HFFc6 (cell line): ENCODE data around the gene RFK. TPM values are rescaled to one million over a fixed set of nuclear protein-coding genes. Genes with fewer than 3 reads are reported as not detected.

Experiments used
- DNase-seq: peaks from one replicate; pipeline ENCODE4 v3.0.0-alpha.2; 2018
- H3K27ac Mint-ChIP-seq: 2 replicates; pipeline ENCODE4 v1.8.0; 2020; ENCODE audit warnings: mild to moderate bottlenecking, mixed read lengths
- H3K27me3 Mint-ChIP-seq: 2 replicates; pipeline ENCODE4 v1.8.0; 2021; ENCODE audit warnings: mild to moderate bottlenecking, moderate library complexity, mixed read lengths; ENCODE audit not compliant: insufficient read depth
- H3K36me3 Mint-ChIP-seq: 2 replicates; pipeline ENCODE4 v1.8.0; 2021; ENCODE audit warnings: low read depth, mixed read lengths
- H3K4me1 Mint-ChIP-seq: 2 replicates; pipeline ENCODE4 v1.8.0; 2020; ENCODE audit warnings: low read depth, mixed read lengths
- H3K4me3 Mint-ChIP-seq: 2 replicates; pipeline ENCODE4 v1.8.0; 2020; ENCODE audit warnings: mild to moderate bottlenecking, moderate library complexity, mixed read lengths
- H3K9me3 Mint-ChIP-seq: 2 replicates; pipeline ENCODE4 v1.8.0; 2020; ENCODE audit warnings: mild to moderate bottlenecking, mixed read lengths
- CTCF ChIP-seq: fragments of 200-600 bp; sonication (generic); IDR thresholded peaks from 2 replicates; pipeline ENCODE4 v1.5.0; 2021; ENCODE audit warnings: antibody characterized with exemption, mild to moderate bottlenecking
- total RNA-seq, 6 experiments: library from RNA; stranded (reverse); fragmentation: NEBNext Ultra II Directional; extraction: Animal tissue kit (Norgen Biotek cat#: 25700); gene quantifications; 2 replicates in 1 of 6; 3 replicates in 5 of 6; pipeline ENCODE4 v1.2.3, GENCODE V29; 2021

The RFK gene
- total RNA-seq, 6 experiments from 2014 or later = 16.7 to 19.0 (median 18.1) TPM

GRCh38 chr9:76394960-76395252 lies 680 bp upstream of the RFK start:
- Mint-ChIP-seq H3K27me3 (no peaks in the 10 kb centered on the region; the same call in 1 of the 2 replicates), H3K36me3 (peaks cover 12% of the 10 kb centered on the region), H3K4me1 (peaks cover 17% of the 10 kb centered on the region), H3K4me3 (peak overlapping the region; percentile 92), H3K27ac (peak overlapping the region; percentile 95), H3K9me3 (no peaks in the 10 kb centered on the region)
- peak; percentile 39 for DNase-seq
- TF ChIP-seq CTCF = no peak

- Mint-ChIP-seq H3K27me3 (no peaks in the 10 kb centered on the region; the same call in 1 of the 2 replicates), H3K36me3 (peaks cover 12% of the 10 kb centered on the region), H3K9me3 (no peaks in the 10 kb centered on the region), H3K4me3 (no peak overlapping the region), H3K27ac (no peak overlapping the region), H3K4me1 (peaks cover 16% of the 10 kb centered on the region)
- TF ChIP-seq CTCF = no peak
- no peak for DNase-seq
Measured at GRCh38 chr9:76390656-76391055, 3.6 kb downstream of the RFK start.

GRCh38 chr9:76379494-76379893 lies 14.7 kb downstream of the RFK start:
- Mint-ChIP-seq H3K27me3 (peaks cover 2% of the 10 kb centered on the region), H3K27ac (no peak overlapping the region)

DNA sequence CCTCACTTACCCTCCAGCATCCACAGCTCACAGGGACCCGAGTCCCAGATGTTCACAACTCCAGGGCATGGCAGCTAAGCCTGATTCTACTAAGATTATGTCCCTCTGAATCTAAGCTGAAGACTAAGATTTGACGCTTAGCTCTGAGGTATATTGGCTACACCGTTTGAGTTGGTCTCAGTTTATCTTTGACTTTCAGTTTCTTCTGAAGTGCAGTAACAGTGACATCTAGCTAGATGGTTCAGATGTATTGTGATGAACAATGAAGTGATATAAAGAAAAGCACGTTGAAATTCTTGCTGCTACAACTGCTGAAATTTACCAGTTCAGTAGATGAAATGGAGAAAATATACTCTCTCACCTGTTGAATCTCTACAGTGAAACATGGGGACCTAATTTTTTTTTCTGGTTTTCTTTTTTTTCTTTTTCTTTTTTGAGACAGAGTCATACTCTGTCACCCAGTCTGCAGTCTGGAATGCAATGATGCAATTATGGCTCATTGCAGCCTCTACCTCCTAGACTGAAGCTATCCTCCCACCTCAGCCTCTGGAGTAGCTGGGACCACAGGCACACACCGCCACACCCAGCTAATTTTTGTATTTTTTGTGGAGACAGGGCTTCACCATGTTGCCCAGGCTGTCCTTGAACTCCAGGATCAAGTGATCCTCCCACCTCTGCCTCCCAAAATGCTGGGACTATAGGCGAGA lies 15.7 kb downstream of the RFK start:
- TF ChIP-seq CTCF = no peak
- Mint-ChIP-seq H3K27me3 (peaks cover 2% of the 10 kb centered on the region), H3K4me3 (no peak overlapping the region), H3K27ac (no peak overlapping the region), H3K36me3 (no peaks in the 10 kb centered on the region), H3K4me1 (peaks cover 31% of the 10 kb centered on the region), H3K9me3 (no peaks in the 10 kb centered on the region)
- no peak for DNase-seq

More at GRCh38 chr9:76379494-76379893, 14.7 kb downstream of the RFK start:
- Mint-ChIP-seq H3K9me3 (no peaks in the 10 kb centered on the region), H3K36me3 (no peaks in the 10 kb centered on the region), H3K4me1 (peaks cover 37% of the 10 kb centered on the region), H3K4me3 (no peak overlapping the region)
- TF ChIP-seq CTCF = no peak
- DNase-seq = no peak

- H3K4me3 Mint-ChIP-seq = no peak overlapping the region
- DNase-seq = no peak
- H3K27ac Mint-ChIP-seq = no peak overlapping the region
- peaks cover 31% of the 10 kb centered on the region for H3K4me1 Mint-ChIP-seq
- H3K36me3 Mint-ChIP-seq = no peaks in the 10 kb centered on the region
- peaks cover 2% of the 10 kb centered on the region for H3K27me3 Mint-ChIP-seq
- no peak for TF ChIP-seq CTCF
- no peaks in the 10 kb centered on the region for H3K9me3 Mint-ChIP-seq
Measured at GRCh38 chr9:76377791-76378190, 16.4 kb downstream of the RFK start.
